Measurements from ENCODE around the gene TIGD1. TPM values are rescaled to one million over a fixed set of nuclear protein-coding genes. Genes with fewer than 3 reads are reported as not detected.
A peak's percentile ranks its signal among the peaks of the same experiment; 100 is the strongest.

The TIGD1 gene
- polyA plus RNA-seq, 3 donors: 1.6 to 4.1 (median 2.1) TPM

GRCh38 chr2:232578626-232579025 lies 28.3 kb upstream of the TIGD1 start:
- no peak overlapping the region for H3K27ac ChIP-seq (ENCODE audit: low read depth in 1 of 2, low read length in 2 of 2)
- Mint-ChIP-seq H3K27ac (peak overlapping the region in 2 of 7 donors; percentile 23 to 77), H3K4me1 (no peaks in the 10 kb centered on the region), H3K27me3 (ENCODE audit: low read depth in 3 of 3) (no peaks in the 10 kb centered on the region), H3K9me3 (no peaks in the 10 kb centered on the region), H3K4me3 (no peak overlapping the region), H3K36me3 (peaks cover 74 to 95% of the 10 kb centered on the region in 2 donors)
- no peaks in the 10 kb centered on the region for H3K27me3 ChIP-seq (ENCODE audit: control insufficient read depth in 2 of 2, insufficient read depth in 2 of 2, low read length in 2 of 2)
- WGBS (ENCODE audit: insufficient coverage): no CpG with 5 or more reads among the region's 2 CpGs
- H3K4me3 ChIP-seq (replicated peaks in 1 of 3; ENCODE audit: low read depth in 2 of 3, low read length in 3 of 3): no peak overlapping the region
- H2AFZ ChIP-seq (ENCODE audit: insufficient read depth, low read depth, low read length, poor library complexity, severe bottlenecking): no peak overlapping the region
- H3K9me3 ChIP-seq (replicated peaks in 1 of 2; ENCODE audit: control insufficient read depth in 1 of 2, insufficient read depth in 1 of 2, low read length in 2 of 2): no peaks in the 10 kb centered on the region
- H3K79me2 ChIP-seq (ENCODE audit: insufficient read depth, low read length): no peaks in the 10 kb centered on the region
- peaks cover 63 to 99% of the 10 kb centered on the region in 2 donors for H3K36me3 ChIP-seq (replicated peaks in 1 of 2; ENCODE audit: control insufficient read depth in 1 of 2, insufficient read depth in 2 of 2, low read length in 2 of 2)
- peaks cover 4% of the 10 kb centered on the region for H4K20me1 ChIP-seq (ENCODE audit: insufficient read depth, low read length)
- intact Hi-C loops (cut with micrococcal nuclease): no loop called here
- DNase-seq: no peak
- H3K4me1 ChIP-seq (ENCODE audit: control insufficient read depth in 1 of 2, insufficient read depth in 2 of 2, low read length in 2 of 2): no peaks in the 10 kb centered on the region
- no peak overlapping the region for H3K4me2 ChIP-seq (replicated peaks; ENCODE audit: extremely low read depth, low read length, poor library complexity, severe bottlenecking)
- no peak for TF ChIP-seq CTCF (IDR thresholded peaks at IDR 0.05)
- H3K9ac ChIP-seq (ENCODE audit: insufficient read depth, low read length, poor library complexity, severe bottlenecking): no peak overlapping the region

- H3K27me3 Mint-ChIP-seq (ENCODE audit: low read depth in 3 of 3): no peaks in the 10 kb centered on the region
- no peak for TF ChIP-seq CTCF (IDR thresholded peaks at IDR 0.05)
- peaks cover 71 to 96% of the 10 kb centered on the region in 2 donors for H3K36me3 Mint-ChIP-seq
- DNase-seq: no peak
- intact Hi-C loops (cut with micrococcal nuclease): no loop called here
- Histone ChIP-seq H4K20me1 (ENCODE audit: insufficient read depth, low read length) (peaks cover 4% of the 10 kb centered on the region), H3K9ac (ENCODE audit: insufficient read depth, low read length, poor library complexity, severe bottlenecking) (no peak overlapping the region), H3K36me3 (replicated peaks in 1 of 2; ENCODE audit: control insufficient read depth in 1 of 2, insufficient read depth in 2 of 2, low read length in 2 of 2) (peaks cover 65 to 99% of the 10 kb centered on the region in 2 donors), H3K9me3 (replicated peaks in 1 of 2; ENCODE audit: control insufficient read depth in 1 of 2, insufficient read depth in 1 of 2, low read length in 2 of 2) (no peaks in the 10 kb centered on the region), H2AFZ (ENCODE audit: insufficient read depth, low read depth, low read length, poor library complexity, severe bottlenecking) (no peak overlapping the region), H3K4me2 (replicated peaks; ENCODE audit: extremely low read depth, low read length, poor library complexity, severe bottlenecking) (no peak overlapping the region), H3K27ac (ENCODE audit: low read depth in 1 of 2, low read length in 2 of 2) (no peak overlapping the region), H3K79me2 (ENCODE audit: insufficient read depth, low read length) (no peaks in the 10 kb centered on the region), H3K4me1 (ENCODE audit: control insufficient read depth in 1 of 2, insufficient read depth in 2 of 2, low read length in 2 of 2) (no peaks in the 10 kb centered on the region), H3K4me3 (replicated peaks in 1 of 3; ENCODE audit: low read depth in 2 of 3, low read length in 3 of 3) (no peak overlapping the region), H3K27me3 (ENCODE audit: control insufficient read depth in 2 of 2, insufficient read depth in 2 of 2, low read length in 2 of 2) (no peaks in the 10 kb centered on the region)
- WGBS (ENCODE audit: insufficient coverage): no CpG with 5 or more reads among the region's 2 CpGs
- no peak overlapping the region for H3K4me3 Mint-ChIP-seq
- peak overlapping the region in 2 of 7 donors; percentile 63 to 79 for H3K27ac Mint-ChIP-seq
- H3K4me1 Mint-ChIP-seq: no peaks in the 10 kb centered on the region
- no peaks in the 10 kb centered on the region for H3K9me3 Mint-ChIP-seq
Observed at GRCh38 chr2:232577841-232578240, 27.5 kb upstream of the TIGD1 start.
